Naive B cell (primary cell): ENCODE results near the gene INSIG1. TPM values are rescaled to one million over a fixed set of nuclear protein-coding genes. Genes with fewer than 3 reads are reported as not detected.

Experiments used
- ATAC-seq, 2 donors: fragments of 150-1000 bp; cut with Tn5 transposase; 2 replicates each; pipeline ENCODE4 v1.10.0; 2021; ENCODE audit warnings: low read depth in 2 of 2, mild to moderate bottlenecking in 2 of 2, moderate library complexity in 2 of 2
- DNase-seq: peaks from one replicate; pipeline ENCODE4 v3.0.0; 2022
- H3K27ac Mint-ChIP-seq, 6 donors: one replicate each; pipeline ENCODE4 v1.8.0; 2020 to 2022; ENCODE audit warnings: mild to moderate bottlenecking in 6 of 6, mixed read lengths in 6 of 6, moderate library complexity in 5 of 6, inconsistent platforms in 2 of 6
- H3K27me3 Mint-ChIP-seq, 3 donors: one replicate each; pipeline ENCODE4 v1.8.0; 2021 to 2022; ENCODE audit warnings: mixed read lengths in 3 of 3, mild to moderate bottlenecking in 1 of 3
- H3K36me3 Mint-ChIP-seq, 2 donors: one replicate each; pipeline ENCODE4 v1.8.0; 2020 to 2022; ENCODE audit warnings: mixed read lengths in 2 of 2, inconsistent platforms in 1 of 2, mild to moderate bottlenecking in 1 of 2
- H3K4me1 Mint-ChIP-seq, 3 donors: one replicate each; pipeline ENCODE4 v1.8.0; 2020 to 2022; ENCODE audit warnings: mixed read lengths in 3 of 3, inconsistent platforms in 1 of 3, mild to moderate bottlenecking in 1 of 3, moderate library complexity in 1 of 3
- H3K4me3 Mint-ChIP-seq, 8 donors: one replicate each; pipeline ENCODE4 v1.8.0; 2020 to 2022; ENCODE audit warnings: mild to moderate bottlenecking in 8 of 8, mixed read lengths in 8 of 8, moderate library complexity in 8 of 8, inconsistent platforms in 2 of 8
- H3K9me3 Mint-ChIP-seq, 7 donors: one replicate each; pipeline ENCODE4 v1.8.0; 2020 to 2022; ENCODE audit warnings: mixed read lengths in 7 of 7, mild to moderate bottlenecking in 5 of 7, inconsistent platforms in 2 of 7, moderate library complexity in 1 of 7
- polyA plus RNA-seq, 6 donors: library from polyadenylated mRNA; unstranded; fragments of 300-500 nt; fragmentation: Illumina TruSeq; gene quantifications; one replicate each; pipeline ENCODE4 v1.2.3, GENCODE V29; 2021; ENCODE audit warnings: low read depth in 6 of 6

The INSIG1 gene
- polyA plus RNA-seq, 6 donors from 2014 or later, result 55.4 to 85.8 (median 73.4) TPM

DNA sequence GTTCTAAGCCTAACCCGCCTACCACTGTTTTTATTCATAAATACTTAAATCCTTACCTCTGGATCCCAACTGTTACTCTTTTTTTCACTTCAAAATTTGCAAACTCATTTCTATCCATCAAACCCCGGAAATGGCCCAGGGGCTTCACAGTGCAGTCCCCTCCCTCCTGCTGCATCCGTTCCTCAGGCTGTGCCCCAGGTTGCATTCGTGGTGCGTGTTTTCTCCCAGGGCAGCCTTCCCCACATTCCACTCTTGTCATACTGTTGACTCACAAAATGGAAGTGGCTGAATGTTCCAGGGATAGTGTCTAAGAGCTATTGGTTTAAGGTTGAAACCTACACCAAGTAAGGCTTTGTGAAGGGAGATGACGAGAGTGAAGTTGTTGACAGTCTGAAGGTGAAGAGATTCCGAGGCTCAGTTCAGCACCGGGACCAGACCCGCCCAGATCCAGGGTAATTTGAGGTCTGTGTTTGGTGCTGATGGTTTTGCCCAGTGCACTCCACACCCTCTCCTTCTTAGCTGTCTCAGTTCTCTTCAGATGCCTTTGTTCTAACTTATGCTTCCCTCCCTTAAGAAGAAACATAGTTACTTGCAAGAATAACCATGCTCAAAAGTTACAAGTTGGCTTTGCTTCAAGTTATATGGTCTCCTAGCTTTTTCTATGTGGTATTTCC, 7.7 kb downstream of the INSIG1 start:
- Mint-ChIP-seq H3K27ac (peak overlapping the region in 3 of 6 donors; percentile 7 to 44 (median 39)), H3K27me3 (no peaks in the 10 kb centered on the region), H3K9me3 (no peaks in the 10 kb centered on the region), H3K4me3 (no peak overlapping the region), H3K36me3 (peaks cover 15% of the 10 kb centered on the region in 2 donors), H3K4me1 (peaks cover 11 to 30% (median 30%) of the 10 kb centered on the region in 3 donors)
- no peak for ATAC-seq
- no peak for DNase-seq

DNA sequence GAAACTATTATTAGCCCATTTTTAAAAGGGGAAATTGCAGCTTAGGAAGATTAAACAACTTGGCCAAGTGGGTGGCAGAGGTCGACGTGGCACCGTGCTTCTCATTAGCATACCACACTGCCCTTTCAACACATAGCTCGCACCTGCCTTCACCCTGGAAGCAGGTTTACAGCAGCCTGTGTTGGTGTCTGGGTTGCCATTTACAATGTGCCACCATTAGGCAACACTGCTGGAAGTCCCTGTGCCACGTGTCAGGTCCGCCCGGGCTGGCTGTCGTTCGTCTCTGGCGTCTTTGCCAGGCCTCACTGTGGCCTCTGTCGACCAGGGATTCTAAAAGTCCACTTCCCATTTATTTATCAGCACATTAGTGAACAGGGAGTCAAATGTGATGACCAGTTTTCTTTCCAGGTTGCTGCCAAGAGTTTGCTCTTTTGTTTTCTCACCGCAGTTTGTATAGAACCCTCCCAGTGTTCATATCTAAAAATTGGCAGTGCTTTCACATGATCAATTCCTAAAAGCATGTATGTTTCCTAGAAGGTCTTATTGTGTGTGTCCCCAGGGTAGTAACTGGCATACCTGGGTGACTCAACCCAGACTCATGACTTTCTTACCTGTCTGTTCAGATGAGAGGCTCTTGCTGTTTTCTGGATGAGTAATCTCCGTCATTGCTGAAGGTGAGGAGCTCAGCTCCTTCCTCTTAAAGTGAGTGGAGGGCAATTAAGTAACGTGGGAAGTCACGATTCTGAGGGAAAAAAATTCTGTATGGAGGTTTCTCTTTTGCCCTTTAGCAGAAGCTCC, 9.2 kb downstream of the INSIG1 start:
- Mint-ChIP-seq H3K36me3 (peaks cover 15% of the 10 kb centered on the region in 2 donors), H3K27me3 (no peaks in the 10 kb centered on the region), H3K4me3 (no peak overlapping the region)

DNA sequence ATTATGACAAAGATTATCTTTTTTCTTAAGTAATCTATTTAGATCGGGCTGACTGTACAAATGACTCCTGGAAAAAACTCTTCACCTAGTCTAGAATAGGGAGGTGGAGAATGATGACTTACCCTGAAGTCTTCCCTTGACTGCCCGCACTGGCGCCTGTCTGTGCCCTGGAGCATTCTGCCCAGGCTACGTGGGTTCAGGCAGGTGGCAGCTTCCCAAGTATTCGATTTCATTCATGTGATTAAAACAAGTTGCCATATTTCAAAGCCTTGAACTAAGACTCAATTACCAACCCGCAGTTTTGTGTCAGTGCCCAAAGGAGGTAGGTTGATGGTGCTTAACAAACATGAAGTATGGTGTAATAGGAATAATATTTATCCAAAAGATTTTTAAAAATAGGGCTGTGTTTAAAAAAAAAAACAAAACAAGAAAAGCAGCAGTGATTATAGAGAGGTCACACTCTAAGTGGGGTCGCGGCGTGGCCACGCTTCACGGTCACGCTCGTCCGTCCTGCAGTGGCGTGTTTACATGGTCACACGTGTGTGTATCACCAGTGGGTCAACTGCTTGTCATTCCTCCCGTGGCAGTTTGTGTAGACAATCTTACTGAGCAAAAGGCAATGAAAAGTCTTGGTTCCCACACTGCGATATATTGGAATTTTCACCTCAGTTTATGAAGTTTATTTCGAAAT, 10.8 kb downstream of the INSIG1 start:
- Mint-ChIP-seq H3K36me3 (peaks cover 15% of the 10 kb centered on the region in 2 donors), H3K27ac (peak overlapping the region in 2 of 6 donors; percentile 39 to 50), H3K27me3 (no peaks in the 10 kb centered on the region), H3K9me3 (no peaks in the 10 kb centered on the region), H3K4me1 (peaks cover 4 to 18% (median 17%) of the 10 kb centered on the region in 3 donors), H3K4me3 (no peak overlapping the region)
- no peak for ATAC-seq
- DNase-seq, result no peak

More for the DNA sequence above, 9.2 kb downstream of the INSIG1 start:
- no peaks in the 10 kb centered on the region for H3K9me3 Mint-ChIP-seq
- ATAC-seq (no peak), DNase-seq (no peak)
- peak overlapping the region in 3 of 6 donors; percentile 29 to 52 (median 41) for H3K27ac Mint-ChIP-seq
- H3K4me1 Mint-ChIP-seq, result peaks cover 4 to 18% (median 17%) of the 10 kb centered on the region in 3 donors

DNA sequence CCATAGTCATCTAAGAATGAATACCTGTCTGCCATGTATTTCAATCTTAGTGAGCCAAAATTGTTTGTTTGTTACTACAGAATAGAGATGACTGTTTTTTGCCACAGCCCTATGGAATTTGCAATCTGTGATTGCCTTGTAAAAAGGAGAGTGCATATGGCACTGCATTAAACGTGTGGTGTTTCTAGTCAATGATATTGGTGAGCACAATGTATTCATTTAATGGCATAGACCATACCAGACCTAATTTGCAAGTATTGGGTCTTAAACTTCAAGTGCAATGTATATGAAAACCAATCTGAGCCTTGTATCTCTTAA, 11.3 kb downstream of the INSIG1 start:
- ATAC-seq (no peak), DNase-seq (no peak)
- H3K36me3 Mint-ChIP-seq, result peaks cover 15% of the 10 kb centered on the region in 2 donors
- H3K4me3 Mint-ChIP-seq, result no peak overlapping the region
- H3K27ac Mint-ChIP-seq, result no peak overlapping the region
- H3K9me3 Mint-ChIP-seq, result no peaks in the 10 kb centered on the region
- peaks cover 4 to 18% (median 17%) of the 10 kb centered on the region in 3 donors for H3K4me1 Mint-ChIP-seq
- no peaks in the 10 kb centered on the region for H3K27me3 Mint-ChIP-seq

DNA sequence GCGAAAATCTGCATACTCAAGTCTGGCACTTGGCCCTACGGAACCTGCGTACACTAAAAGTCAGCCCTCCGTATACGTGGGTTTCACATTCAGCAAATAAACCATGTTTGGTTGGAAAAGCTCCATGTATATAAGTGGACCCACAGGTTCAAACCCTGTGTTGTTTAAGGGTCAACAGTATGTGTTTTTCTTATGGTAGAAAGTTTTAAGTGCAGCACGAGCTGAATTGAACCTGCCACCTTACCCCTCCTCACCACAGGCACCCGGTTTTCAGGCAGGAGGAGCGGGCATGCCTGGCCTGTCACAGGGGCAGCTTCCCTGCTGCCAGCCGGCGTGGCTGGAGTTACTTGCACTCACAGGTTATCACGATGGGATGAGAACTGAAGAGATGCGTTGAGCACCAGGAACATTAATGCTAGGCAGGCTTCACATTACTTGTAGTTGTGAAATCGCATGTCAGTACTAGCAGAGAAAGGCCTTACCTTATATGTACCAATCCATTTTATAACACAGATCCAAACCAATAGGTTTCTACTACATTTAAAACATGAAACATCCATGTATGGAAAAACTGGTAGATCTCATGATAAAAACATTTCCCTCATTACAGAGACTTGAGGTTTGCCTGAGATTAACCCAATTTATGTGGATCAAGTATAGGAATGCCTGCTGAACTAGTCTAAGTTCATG, 12.9 kb downstream of the INSIG1 start:
- peak overlapping the region in 1 of 6 donors; percentile 12 for H3K27ac Mint-ChIP-seq
- peaks cover 1 to 10% of the 10 kb centered on the region in 2 donors for H3K36me3 Mint-ChIP-seq
- H3K27me3 Mint-ChIP-seq, result no peaks in the 10 kb centered on the region
- no peaks in the 10 kb centered on the region for H3K9me3 Mint-ChIP-seq
- no peak overlapping the region for H3K4me3 Mint-ChIP-seq
- peaks cover 4 to 13% (median 13%) of the 10 kb centered on the region in 3 donors for H3K4me1 Mint-ChIP-seq
- DNase-seq, result no peak
- ATAC-seq, result no peak

DNA sequence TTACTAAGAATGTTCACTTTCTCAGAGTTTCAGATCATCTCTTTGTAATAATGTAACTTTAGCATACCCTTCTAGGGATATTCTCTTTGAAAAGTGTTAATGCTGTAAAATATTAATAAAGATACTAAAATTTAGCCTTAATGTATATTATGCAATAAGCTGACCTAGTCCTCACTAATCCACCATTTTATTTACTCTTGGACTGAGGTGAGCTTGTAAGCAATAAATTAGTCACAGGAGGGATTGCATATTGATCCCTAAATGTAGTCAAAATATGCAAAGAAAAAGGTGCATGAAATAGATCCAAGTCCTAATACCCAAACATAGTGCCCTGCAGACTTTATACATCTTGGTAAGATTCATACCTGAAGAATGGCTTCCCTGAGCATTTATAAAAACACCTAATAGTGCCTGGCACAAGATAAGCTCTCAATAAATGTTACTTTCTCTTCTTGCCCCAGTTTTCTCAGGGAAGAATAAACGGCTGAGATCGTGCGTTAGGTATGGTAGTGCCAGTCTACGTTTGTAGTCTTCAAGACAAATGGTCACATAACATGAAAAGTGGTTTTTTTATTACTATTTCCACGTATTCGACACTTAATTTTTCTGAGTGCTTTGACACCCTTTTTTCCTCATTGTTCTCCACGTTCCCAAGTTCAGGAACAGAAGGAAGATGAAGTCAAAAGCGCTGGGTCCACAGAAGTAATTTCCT, 14.3 kb downstream of the INSIG1 start:
- Mint-ChIP-seq H3K27ac (no peak overlapping the region), H3K4me3 (no peak overlapping the region), H3K4me1 (peaks cover 2 to 5% (median 4%) of the 10 kb centered on the region in 3 donors), H3K27me3 (no peaks in the 10 kb centered on the region), H3K9me3 (peaks cover 0 to 2% (median 0%) of the 10 kb centered on the region in 7 donors), H3K36me3 (peaks cover 0 to 10% of the 10 kb centered on the region in 2 donors)
- DNase-seq (no peak), ATAC-seq (no peak)

DNA sequence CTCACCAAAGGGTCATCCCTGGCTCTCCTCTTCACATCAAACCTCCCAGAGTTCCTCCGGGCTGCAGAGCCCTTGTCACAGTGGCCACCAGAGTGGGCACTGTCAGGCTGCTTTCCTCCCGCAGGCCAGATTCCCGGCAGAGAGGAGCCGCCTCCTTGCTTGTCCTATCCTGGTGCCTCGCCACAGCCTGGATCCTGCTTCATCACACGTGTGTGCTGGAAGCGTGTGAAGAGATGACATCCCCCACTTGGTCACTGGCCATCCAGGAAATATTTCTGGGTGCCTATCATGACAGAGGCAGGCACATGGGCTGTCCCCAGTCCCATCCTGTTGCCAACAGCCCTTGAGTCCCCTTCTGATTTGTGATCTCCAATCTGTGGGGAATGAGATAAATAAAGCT, 15.0 kb downstream of the INSIG1 start:
- H3K27me3 Mint-ChIP-seq, result no peaks in the 10 kb centered on the region
- DNase-seq (no peak), ATAC-seq (no peak)
- H3K27ac Mint-ChIP-seq, result peak overlapping the region in 2 of 6 donors; percentile 31 to 42
- no peaks in the 10 kb centered on the region for H3K4me1 Mint-ChIP-seq
- H3K4me3 Mint-ChIP-seq, result no peak overlapping the region
- H3K36me3 Mint-ChIP-seq, result peaks cover 0 to 10% of the 10 kb centered on the region in 2 donors
- peaks cover 0 to 2% (median 0%) of the 10 kb centered on the region in 7 donors for H3K9me3 Mint-ChIP-seq

DNA sequence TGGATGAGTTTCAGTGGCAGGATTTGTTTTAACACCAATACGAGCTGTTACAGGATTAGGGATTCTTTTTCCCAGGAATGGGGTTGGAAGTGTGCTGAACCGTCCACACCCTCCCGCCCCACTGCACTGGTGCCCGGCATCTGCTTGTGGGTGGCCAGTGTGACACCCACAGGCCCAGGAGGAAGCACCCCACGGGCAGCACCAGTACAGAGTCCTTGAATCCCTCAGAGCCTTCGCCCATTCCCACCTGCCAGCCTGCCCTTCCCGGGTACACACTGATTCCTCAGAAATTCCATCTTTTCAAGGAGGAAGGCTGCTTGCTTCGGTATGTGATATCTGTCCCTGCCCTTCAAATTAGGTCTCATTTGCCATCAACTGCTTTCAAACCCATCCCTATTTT, 15.4 kb downstream of the INSIG1 start:
- ATAC-seq (no peak), DNase-seq (no peak)
- peaks cover 0 to 10% of the 10 kb centered on the region in 2 donors for H3K36me3 Mint-ChIP-seq
- H3K27ac Mint-ChIP-seq, result peak overlapping the region in 2 of 6 donors; percentile 9 to 31
- H3K4me3 Mint-ChIP-seq, result no peak overlapping the region
- H3K27me3 Mint-ChIP-seq, result no peaks in the 10 kb centered on the region
- H3K9me3 Mint-ChIP-seq, result peaks cover 0 to 2% (median 0%) of the 10 kb centered on the region in 7 donors
- H3K4me1 Mint-ChIP-seq, result no peaks in the 10 kb centered on the region

DNA sequence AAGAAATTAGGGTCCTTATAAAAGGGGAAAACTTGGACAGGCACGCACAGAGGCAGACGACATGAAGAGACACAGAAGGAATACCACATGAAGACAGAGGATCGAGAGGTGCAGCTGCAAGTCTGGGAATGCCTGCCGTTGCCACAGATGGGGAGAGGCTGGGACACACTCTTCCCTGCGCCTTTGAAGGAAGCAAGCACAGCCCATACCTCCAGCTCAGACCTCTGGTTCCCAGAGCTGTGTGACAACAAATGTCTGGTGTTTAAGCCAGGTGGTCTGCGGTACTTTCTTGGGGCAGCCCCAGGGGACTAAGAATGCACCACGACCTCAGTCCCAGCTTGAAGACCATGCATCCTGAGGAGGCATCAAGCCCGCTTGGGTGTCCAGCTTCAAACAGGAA, 18.3 kb downstream of the INSIG1 start:
- DNase-seq (no peak), ATAC-seq (no peak)
- Mint-ChIP-seq H3K9me3 (peaks cover 0 to 2% (median 0%) of the 10 kb centered on the region in 7 donors), H3K4me1 (no peaks in the 10 kb centered on the region), H3K4me3 (peak overlapping the region in 1 of 8 donors; percentile 13), H3K36me3 (no peaks in the 10 kb centered on the region), H3K27me3 (no peaks in the 10 kb centered on the region), H3K27ac (no peak overlapping the region)

DNA sequence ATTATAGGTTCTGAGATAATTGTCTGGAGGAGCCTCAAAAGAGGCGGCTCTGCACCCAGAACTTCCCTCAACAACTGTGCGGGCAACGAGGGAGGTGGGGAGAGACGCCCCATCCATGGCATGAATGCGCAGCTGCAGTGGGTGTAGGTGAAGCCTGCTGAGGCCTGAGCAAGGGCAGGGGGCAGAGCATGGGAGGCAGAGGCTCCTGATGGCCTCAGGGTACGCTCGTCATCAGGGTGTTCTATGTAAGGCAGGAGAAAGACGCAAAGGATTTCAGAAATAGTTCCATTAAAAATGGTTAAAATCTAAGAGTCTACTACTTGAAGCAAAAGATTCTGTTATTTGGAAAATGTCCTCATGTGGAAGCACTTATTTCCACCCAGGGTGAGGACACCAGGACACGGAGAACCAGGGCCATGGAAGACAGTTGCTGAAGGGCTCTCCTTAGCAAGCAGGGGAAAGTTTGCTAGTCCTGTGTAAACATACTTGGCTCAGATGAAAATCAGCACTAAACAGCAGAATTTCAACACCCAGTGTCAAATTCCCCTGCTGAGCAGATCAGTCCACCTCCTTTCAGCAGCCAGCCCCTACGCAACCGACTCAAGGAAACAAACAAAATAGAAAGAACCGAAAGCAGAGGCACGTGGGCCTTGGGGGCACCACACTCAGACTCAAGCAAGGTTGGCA, 18.9 kb downstream of the INSIG1 start:
- H3K27ac Mint-ChIP-seq, result peak overlapping the region in 1 of 6 donors; percentile 16
- ATAC-seq, result no peak
- no peaks in the 10 kb centered on the region for H3K36me3 Mint-ChIP-seq

DNA sequence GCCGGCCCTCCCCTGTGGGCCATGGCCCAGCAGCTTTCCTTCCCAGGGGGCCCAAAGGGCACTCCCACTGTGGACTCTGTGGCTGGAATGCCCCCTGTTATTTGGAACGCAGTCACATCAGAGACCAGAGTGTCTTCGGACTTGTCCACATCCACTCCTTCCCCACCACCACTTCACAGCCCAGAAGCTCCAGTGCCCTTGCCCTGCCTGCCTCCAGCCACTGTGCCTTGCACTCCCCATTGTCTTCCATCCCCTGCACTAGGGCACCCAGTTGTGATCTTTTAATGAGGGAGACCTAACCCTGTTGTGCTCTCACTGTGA, 19.4 kb downstream of the INSIG1 start:
- Mint-ChIP-seq H3K27me3 (no peaks in the 10 kb centered on the region), H3K4me1 (no peaks in the 10 kb centered on the region), H3K4me3 (no peak overlapping the region), H3K36me3 (no peaks in the 10 kb centered on the region), H3K9me3 (peaks cover 0 to 2% (median 0%) of the 10 kb centered on the region in 7 donors), H3K27ac (no peak overlapping the region)
- ATAC-seq (no peak), DNase-seq (no peak)

More for the DNA sequence above, 18.9 kb downstream of the INSIG1 start:
- peaks cover 0 to 2% (median 0%) of the 10 kb centered on the region in 7 donors for H3K9me3 Mint-ChIP-seq
- H3K4me3 Mint-ChIP-seq, result peak overlapping the region in 1 of 8 donors; percentile 13
- H3K4me1 Mint-ChIP-seq, result no peaks in the 10 kb centered on the region
- no peaks in the 10 kb centered on the region for H3K27me3 Mint-ChIP-seq
- DNase-seq, result no peak

DNA sequence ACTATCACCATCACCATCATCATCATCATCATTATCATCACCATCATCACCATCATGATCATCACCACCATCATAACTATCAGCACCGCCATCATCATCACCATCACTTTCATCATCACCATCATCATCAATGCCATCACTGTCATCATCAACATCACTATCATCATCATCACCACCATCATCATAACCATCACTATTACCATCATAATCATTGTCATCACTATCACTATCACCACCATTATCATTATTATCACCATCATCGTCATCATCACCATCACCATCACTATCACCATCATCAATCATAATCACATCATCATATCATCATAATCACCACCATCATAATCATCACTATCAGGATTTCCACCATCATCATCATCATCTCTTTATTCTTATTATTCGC, 20.6 kb downstream of the INSIG1 start:
- ATAC-seq (no peak), DNase-seq (no peak)
- H3K36me3 Mint-ChIP-seq, result peaks cover 0 to 2% of the 10 kb centered on the region in 2 donors
- no peaks in the 10 kb centered on the region for H3K27me3 Mint-ChIP-seq
- H3K4me1 Mint-ChIP-seq, result no peaks in the 10 kb centered on the region
- H3K27ac Mint-ChIP-seq, result no peak overlapping the region
- H3K4me3 Mint-ChIP-seq, result no peak overlapping the region
- peaks cover under 1 to 6% (median 4%) of the 10 kb centered on the region in 7 donors for H3K9me3 Mint-ChIP-seq
